Stromal cell of bone marrow (primary cell): ENCODE measurements around the gene SORCS2.
A peak's percentile ranks its signal among the peaks of the same experiment; 100 is the strongest.

ENCODE experiments used
- DNase-seq: peaks from one replicate; pipeline ENCODE4 v3.0.0-alpha.2; 2012; ENCODE audit warnings: low read depth

The SORCS2 gene

DNA sequence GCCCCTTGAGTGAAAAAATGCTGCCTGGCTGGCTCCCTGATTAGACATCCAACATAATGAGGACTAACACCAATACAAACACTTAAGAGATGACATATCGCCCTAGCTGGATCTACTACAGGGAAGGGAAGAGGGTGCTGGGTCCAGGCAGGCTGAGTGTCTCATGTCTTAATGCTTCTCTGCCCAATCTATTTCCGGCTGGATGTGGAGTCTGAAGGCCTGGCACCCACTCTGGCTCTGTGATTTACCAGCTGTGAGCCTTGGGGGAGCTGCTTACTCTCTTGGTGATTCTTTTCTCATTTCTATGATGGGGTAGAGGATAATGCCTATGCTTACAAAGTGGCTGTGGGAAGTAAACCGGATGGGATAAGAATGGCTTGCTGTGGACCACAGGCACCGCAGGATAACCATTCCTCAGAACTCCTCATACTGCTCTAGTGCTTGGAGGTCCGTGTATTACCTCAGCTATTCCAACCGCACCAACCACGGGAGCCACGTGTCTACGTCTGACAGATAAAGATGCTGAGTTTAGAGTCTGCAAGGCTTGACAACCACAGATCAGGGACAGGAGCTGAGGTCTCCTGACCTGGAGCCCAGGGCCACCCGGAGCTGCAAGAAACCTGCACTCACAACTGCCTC, 585.7 kb downstream of the SORCS2 start:
- no peak for DNase-seq

GRCh38 chr4:7778510-7779431, 586.4 kb downstream of the SORCS2 start:
- DNase-seq, result peak; percentile 22

DNA sequence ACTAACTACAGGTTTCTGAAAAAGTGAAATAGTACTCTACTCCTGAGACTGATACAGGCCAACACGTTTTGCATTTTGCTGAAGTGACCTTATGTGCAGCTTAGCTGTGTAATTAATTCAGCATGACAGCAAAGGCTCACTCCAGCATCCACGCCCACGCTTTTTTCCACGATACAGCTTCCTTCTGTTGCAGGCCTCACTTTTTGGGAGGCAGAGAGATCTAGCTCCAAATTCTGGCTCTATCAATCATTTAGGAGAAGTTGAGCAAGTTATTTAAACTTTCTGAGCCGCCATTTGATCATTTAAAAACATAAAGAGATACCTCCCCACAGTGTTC, 587.1 kb downstream of the SORCS2 start:
- DNase-seq, result peak; percentile 20

DNA sequence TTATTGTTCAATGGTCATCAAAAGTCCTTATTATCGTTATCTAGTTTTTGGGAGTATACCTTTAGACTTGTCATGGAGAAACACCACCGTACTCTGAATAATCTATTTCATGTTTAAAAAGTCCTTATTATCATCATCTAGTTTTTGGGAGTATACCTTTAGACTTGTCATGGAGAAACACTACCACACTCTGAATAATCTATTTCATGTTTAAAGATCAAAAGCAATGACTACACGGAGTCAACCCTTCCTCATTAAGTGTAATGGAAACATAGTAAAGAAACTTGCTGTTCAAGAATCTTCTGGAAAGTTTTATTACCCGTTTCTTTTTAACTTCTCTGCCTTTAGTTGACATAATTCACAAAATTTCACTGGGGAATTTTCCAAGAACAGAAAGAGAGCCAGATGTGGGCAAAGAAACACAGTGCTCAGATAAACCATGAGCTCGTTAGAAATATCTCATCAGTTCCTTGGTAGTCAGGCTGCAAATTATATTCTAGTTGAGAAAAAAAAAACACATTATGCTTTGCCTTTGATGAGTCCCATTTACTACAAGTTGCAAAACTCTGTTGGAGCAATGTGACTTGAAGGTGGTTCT, 588.5 kb downstream of the SORCS2 start:
- DNase-seq, result no peak

GRCh38 chr4:7781366-7781765, 589.0 kb downstream of the SORCS2 start:
- DNase-seq, result no peak

DNA sequence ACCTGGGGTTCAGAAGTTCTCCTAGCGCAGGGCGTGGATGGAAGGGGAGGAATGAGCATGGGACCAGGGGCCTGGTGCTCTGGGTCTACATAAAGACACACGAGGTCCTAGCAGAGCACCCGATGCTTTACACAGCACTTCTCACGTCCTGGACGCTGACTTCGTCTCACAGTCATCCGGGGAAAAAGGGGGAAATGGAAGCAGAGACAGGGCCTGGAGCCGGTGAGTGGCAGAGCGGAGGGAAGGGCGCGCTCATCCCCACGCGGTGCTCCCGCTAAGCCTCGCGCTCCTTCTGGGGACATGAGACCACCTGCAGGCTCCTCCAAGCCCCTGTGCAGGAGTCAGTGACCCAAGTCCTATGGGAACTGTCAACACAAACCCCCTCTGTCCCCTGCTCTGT, 589.7 kb downstream of the SORCS2 start:
- no peak for DNase-seq

DNA sequence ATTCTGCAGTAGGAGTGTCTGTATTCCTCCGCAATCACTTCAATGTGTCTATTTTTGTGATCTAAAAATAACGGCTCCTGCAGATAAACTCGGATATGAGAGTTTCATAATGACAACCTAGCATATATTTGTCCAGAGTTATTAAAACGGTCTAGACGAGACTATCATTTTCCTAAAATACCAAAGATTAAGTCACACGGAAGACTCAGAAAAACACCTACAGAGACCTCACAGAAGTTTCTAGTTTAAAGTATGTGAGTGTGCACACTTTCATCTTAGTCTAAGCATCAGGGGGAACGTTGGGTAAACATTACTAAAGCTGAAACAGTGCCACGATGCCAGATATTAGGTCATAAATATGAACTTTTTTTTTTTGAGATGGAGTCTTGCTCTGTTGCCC, 590.4 kb downstream of the SORCS2 start:
- DNase-seq, result no peak

DNA sequence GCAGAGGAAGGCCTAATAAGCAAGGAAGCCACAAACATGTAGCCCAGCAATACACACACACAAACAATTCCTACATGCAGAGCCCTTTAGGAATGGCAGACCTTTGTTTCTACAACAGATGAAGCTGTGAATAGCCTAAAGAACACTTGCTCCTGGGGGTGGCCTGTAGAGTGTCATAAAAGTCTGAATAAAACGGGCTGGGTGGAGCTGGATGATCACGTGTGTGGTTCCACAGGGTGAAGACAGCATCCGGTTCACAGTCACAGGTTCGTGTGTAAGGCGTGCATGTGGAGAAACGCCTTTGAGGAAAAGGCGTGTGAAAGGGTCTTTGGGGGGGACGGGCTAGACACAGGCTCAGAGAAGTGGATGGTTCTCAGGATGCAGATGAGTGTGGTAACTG, 591.2 kb downstream of the SORCS2 start:
- DNase-seq, result no peak

DNA sequence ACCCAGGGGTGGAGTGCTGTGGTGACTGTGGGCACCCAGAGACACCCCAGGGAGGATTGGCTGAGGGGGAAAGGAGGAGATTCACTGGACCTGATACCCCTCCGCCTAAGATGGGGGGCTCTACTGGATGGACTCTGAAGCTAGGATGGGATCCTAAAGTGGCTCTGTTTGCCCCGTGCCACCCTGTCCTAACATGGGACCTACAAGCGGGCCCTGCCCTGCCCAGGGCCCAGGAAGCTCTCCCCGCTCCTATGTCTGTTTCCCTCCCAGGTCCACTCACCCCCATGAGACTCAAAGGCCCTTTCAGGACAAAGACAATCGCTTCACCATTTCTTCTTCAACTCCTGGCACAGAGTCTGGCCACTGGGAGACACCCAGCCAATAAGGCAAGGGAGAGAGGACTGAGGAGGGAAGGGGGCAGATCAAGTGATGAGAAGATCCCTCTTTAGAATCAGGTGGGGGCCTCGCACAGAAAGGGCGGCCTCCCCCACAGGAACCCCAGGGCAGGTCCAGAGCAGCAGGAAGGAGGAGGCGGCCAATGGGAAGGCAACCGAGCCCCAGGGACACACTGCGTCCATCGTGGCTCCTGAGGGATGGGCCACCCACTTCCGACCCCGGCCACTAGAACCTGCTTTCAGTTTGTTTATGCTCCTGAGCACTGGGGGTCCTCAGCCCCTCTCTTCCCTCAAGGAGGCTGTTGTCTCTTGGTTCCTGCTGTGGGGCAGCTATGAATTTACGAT, 592.0 kb downstream of the SORCS2 start:
- no peak for DNase-seq

DNA sequence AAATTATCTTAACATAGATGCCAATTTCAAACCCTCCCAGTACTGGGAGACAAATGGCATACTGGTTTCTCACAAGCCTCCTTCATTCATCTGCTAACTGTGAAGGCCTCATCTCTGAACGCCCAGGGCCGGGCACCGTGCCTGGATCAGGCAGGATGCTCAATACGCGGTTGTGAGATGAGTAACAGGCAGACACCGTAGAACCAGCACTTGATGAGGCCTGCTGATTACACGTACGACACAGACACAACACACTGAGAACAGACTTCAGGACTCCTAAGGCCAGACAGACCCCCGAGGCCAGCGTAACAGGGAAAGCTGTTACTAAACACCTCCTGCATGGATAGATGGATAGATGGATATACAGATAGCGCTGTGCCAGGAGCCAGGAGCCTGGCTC, 592.7 kb downstream of the SORCS2 start:
- no peak for DNase-seq

- DNase-seq, result no peak
Measured at GRCh38 chr4:7786040-7786439, 593.7 kb downstream of the SORCS2 start.

DNA sequence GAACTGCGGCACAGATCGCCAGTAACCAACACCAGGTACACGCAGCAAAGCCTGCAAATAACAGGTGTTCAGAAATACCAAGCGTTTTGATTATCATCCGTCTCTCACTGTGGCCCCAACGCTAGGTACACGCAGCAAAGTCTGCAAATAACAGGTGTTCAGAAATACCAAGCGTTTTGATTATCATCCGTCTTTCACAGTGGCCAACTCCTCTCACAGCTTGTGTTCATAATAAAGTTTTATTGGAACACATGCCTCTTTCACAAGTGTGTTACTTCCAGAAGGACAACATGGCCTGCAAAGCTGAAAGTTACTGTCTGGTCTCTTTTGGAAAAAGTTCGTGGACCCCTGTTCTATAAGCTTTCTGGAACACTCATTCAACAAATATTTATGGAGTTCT, 594.2 kb downstream of the SORCS2 start:
- no peak for DNase-seq

DNA sequence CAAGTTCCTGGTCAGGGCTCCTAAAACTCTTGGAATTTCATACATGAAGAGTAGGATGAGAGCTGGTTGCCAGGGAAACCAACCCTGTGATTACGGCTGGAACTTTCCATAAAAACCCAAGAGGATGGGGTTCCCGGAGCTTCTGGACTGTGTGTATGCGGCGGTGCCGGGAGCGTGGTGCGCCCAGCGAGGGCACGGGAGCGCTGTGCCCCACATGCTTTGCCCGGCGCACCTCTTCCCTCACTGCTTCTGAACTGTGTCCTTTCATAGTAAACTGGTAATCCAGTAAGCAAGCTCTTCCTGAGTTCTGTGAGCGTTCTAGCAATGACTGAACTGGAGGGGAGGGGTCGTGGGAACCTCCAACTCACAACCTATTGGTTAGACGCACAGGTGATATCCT, 594.7 kb downstream of the SORCS2 start:
- no peak for DNase-seq

DNA sequence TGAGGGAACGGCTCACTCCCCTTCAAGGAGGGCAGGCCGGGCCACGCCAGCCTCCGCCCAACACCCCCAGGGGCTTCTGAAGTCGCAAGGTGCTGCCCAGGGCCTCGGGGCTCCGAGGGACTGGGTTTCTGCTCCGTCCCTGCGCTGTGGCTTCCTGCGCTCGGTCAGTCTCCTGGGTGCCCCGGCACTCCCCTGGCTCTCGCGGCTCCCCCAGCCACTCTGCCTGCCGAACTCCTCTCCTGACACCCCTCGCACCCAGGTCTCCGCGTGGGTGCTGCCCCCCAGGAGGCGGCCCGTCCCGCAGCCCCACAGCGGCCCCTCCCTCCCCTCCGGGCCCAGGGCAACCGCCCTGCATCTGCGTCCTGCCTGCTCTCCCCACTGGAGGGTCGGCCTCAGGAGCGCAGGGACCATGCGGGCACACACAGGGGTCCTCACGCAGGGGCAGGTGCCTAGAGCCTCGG, 595.4 kb downstream of the SORCS2 start:
- no peak for DNase-seq

DNA sequence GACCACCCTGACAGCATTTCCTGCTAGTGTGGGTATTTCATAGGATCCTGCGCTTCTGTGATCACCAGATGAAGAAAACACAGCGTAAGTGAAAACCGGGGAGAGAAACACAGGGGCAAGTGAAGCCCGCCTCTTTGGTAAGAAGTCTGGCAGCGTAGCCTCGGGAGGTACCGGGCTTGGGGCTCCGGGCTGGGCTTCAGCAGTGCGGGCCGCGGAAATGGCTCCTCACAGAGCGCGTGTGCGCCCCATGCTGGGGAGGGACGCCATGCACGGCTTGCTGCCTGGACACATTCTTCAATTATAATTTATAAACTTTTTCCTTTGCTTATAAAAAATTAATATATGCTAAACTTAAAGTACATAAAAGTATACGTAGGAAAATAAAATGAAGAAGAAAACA, 595.9 kb downstream of the SORCS2 start:
- DNase-seq, result no peak

- no peak for DNase-seq
Measured at GRCh38 chr4:7788694-7789425, 596.5 kb downstream of the SORCS2 start.

GRCh38 chr4:7790023-7790422, 597.7 kb downstream of the SORCS2 start:
- no peak for DNase-seq

- no peak for DNase-seq
Measured at GRCh38 chr4:7790999-7791398, 598.7 kb downstream of the SORCS2 start.
